Neural progenitor cell (in vitro differentiated cells): Measurements from ENCODE around the gene KCTD4. TPM values are rescaled to one million over a fixed set of nuclear protein-coding genes. Genes with fewer than 3 reads are reported as not detected.

ENCODE experiments used
- DNase-seq: peaks from one replicate; pipeline ENCODE4 v3.0.0-alpha.2; 2016; ENCODE audit warnings: low spot score
- H2AFZ ChIP-seq: fragments of 200-600 bp; sonication (generic); replicated peaks from 2 replicates; pipeline ENCODE4 v1.6.1; 2016; ENCODE audit warnings: antibody characterized with exemption
- H3F3A ChIP-seq: fragments of 200-600 bp; sonication (generic); 2 replicates; pipeline ENCODE4 v1.6.1; 2016; ENCODE audit warnings: antibody characterized with exemption, low read depth
- H3K27ac ChIP-seq: fragments of 200-600 bp; sonication (generic); 2 replicates; pipeline ENCODE4 v1.5.1; 2016; ENCODE audit warnings: mild to moderate bottlenecking
- H3K27me3 ChIP-seq: fragments of 200-600 bp; sonication (generic); 2 replicates; pipeline ENCODE4 v1.6.1; 2016; ENCODE audit warnings: mild to moderate bottlenecking, moderate library complexity
- H3K36me3 ChIP-seq: fragments of 200-600 bp; sonication (generic); 2 replicates; pipeline ENCODE4 v1.5.1; 2016
- H3K4me1 ChIP-seq: fragments of 200-600 bp; sonication (generic); 2 replicates; pipeline ENCODE4 v1.6.1; 2016; ENCODE audit warnings: mixed run types
- H3K4me2 ChIP-seq: fragments of 200-600 bp; sonication (generic); 2 replicates; pipeline ENCODE4 v1.6.1; 2016
- H3K4me3 ChIP-seq: fragments of 200-600 bp; sonication (generic); 2 replicates; pipeline ENCODE4 v1.5.1; 2016
- H3K79me2 ChIP-seq: fragments of 200-600 bp; sonication (generic); 2 replicates; pipeline ENCODE4 v1.6.1; 2016; ENCODE audit warnings: low read depth
- H3K9ac ChIP-seq: fragments of 200-600 bp; sonication (generic); 2 replicates; pipeline ENCODE4 v1.6.1; 2016
- H3K9me3 ChIP-seq: fragments of 200-600 bp; sonication (generic); 2 replicates; pipeline ENCODE4 v1.5.1; 2016; ENCODE audit warnings: low read depth
- H4K20me1 ChIP-seq: fragments of 200-600 bp; sonication (generic); 2 replicates; pipeline ENCODE4 v1.6.1; 2016; ENCODE audit warnings: low read depth
- H3K27ac Mint-ChIP-seq: 3 replicates; pipeline ENCODE4 v1.8.0; 2021; ENCODE audit warnings: mixed read lengths
- H3K27me3 Mint-ChIP-seq: 2 replicates; pipeline ENCODE4 v1.8.0; 2022; ENCODE audit warnings: low read depth, mild to moderate bottlenecking, inconsistent platforms, moderate library complexity, mixed read lengths; ENCODE audit not compliant: insufficient read depth
- H3K36me3 Mint-ChIP-seq: 3 replicates; pipeline ENCODE4 v1.8.0; 2021; ENCODE audit warnings: mixed read lengths
- H3K4me1 Mint-ChIP-seq: 3 replicates; pipeline ENCODE4 v1.8.0; 2021; ENCODE audit warnings: mixed read lengths
- H3K4me3 Mint-ChIP-seq: 3 replicates; pipeline ENCODE4 v1.8.0; 2021; ENCODE audit warnings: mild to moderate bottlenecking, moderate library complexity, mixed read lengths
- H3K9me3 Mint-ChIP-seq: 3 replicates; pipeline ENCODE4 v1.8.0; 2020; ENCODE audit warnings: mixed read lengths
- CTCF ChIP-seq: fragments of 200-600 bp; sonication (generic); IDR thresholded peaks from 2 replicates; pipeline ENCODE4 v1.5.1; 2017; ENCODE audit warnings: antibody characterized with exemption, mild to moderate bottlenecking
- EZH2 ChIP-seq: fragments of 200-600 bp; sonication (generic); IDR thresholded peaks from 2 replicates; pipeline ENCODE4 v1.6.1; 2017; ENCODE audit warnings: antibody characterized with exemption, mild to moderate bottlenecking, moderate library complexity
- EZH2phosphoT487 ChIP-seq: fragments of 200-600 bp; sonication (generic); IDR thresholded peaks from 2 replicates; pipeline ENCODE4 v1.6.1; 2017; ENCODE audit warnings: antibody characterized with exemption
- total RNA-seq: library from RNA; depleted of rRNA; stranded (reverse); fragments of >200 nt; gene quantifications from 2 replicates; pipeline ENCODE4 v1.2.3, GENCODE V29; 2015; ENCODE audit warnings: low replicate concordance

The KCTD4 gene
- total RNA-seq, 1 donor from 2014 or later: not detected

- Histone ChIP-seq H3K9ac (no peak overlapping the region), H2AFZ (no peak overlapping the region), H3K36me3 (no peaks in the 10 kb centered on the region), H3K27ac (no peak overlapping the region), H3F3A (no peaks in the 10 kb centered on the region), H3K79me2 (no peaks in the 10 kb centered on the region), H3K4me2 (no peak overlapping the region), H3K27me3 (no peaks in the 10 kb centered on the region), H3K4me3 (no peak overlapping the region), H3K9me3 (no peaks in the 10 kb centered on the region), H4K20me1 (no peaks in the 10 kb centered on the region), H3K4me1 (peaks cover 2% of the 10 kb centered on the region)
- no peak for TF ChIP-seq EZH2phosphoT487
- no peak for TF ChIP-seq CTCF
- TF ChIP-seq EZH2: no peak
- H3K27me3 Mint-ChIP-seq: no peaks in the 10 kb centered on the region
- DNase-seq: no peak
- peaks cover 7% of the 10 kb centered on the region for H3K36me3 Mint-ChIP-seq
- no peaks in the 10 kb centered on the region for H3K9me3 Mint-ChIP-seq
- no peak overlapping the region for H3K4me3 Mint-ChIP-seq
- H3K4me1 Mint-ChIP-seq: no peaks in the 10 kb centered on the region
- H3K27ac Mint-ChIP-seq: no peak overlapping the region
These were observed 1.1 kb downstream of the KCTD4 start for GRCh38 chr13:45199711-45200110.

- no peak for DNase-seq
- H3K27me3 Mint-ChIP-seq: no peaks in the 10 kb centered on the region
- H3K36me3 ChIP-seq: no peaks in the 10 kb centered on the region
- no peak overlapping the region for H3K9ac ChIP-seq
- H3K79me2 ChIP-seq: no peaks in the 10 kb centered on the region
- H3F3A ChIP-seq: peaks cover 4% of the 10 kb centered on the region
- H4K20me1 ChIP-seq: peaks cover 4% of the 10 kb centered on the region
- H3K4me1 ChIP-seq: peaks cover 7% of the 10 kb centered on the region
- no peak overlapping the region for H3K4me3 ChIP-seq
- H3K4me1 Mint-ChIP-seq: peaks cover 3% of the 10 kb centered on the region
- H3K27ac Mint-ChIP-seq: no peak overlapping the region
- H3K27me3 ChIP-seq: no peaks in the 10 kb centered on the region
- no peaks in the 10 kb centered on the region for H3K9me3 Mint-ChIP-seq
- H3K4me3 Mint-ChIP-seq: no peak overlapping the region
- peaks cover 7% of the 10 kb centered on the region for H3K36me3 Mint-ChIP-seq
- no peak for TF ChIP-seq EZH2
- no peak for TF ChIP-seq CTCF
- TF ChIP-seq EZH2phosphoT487: no peak
- no peak overlapping the region for H3K27ac ChIP-seq
- no peak overlapping the region for H3K4me2 ChIP-seq
- H3K9me3 ChIP-seq: no peaks in the 10 kb centered on the region
- no peak overlapping the region for H2AFZ ChIP-seq
These were observed 1.9 kb downstream of the KCTD4 start for GRCh38 chr13:45198924-45199323.

- peaks cover 11% of the 10 kb centered on the region for H4K20me1 ChIP-seq
- Mint-ChIP-seq H3K36me3 (peaks cover 7% of the 10 kb centered on the region), H3K4me3 (no peak overlapping the region), H3K9me3 (no peaks in the 10 kb centered on the region), H3K27me3 (no peaks in the 10 kb centered on the region), H3K27ac (no peak overlapping the region), H3K4me1 (peaks cover 3% of the 10 kb centered on the region)
- no peak overlapping the region for H3K9ac ChIP-seq
- no peak for TF ChIP-seq EZH2
- TF ChIP-seq EZH2phosphoT487: no peak
- TF ChIP-seq CTCF: no peak
- no peak overlapping the region for H3K27ac ChIP-seq
- peaks cover 16% of the 10 kb centered on the region for H3K4me1 ChIP-seq
- DNase-seq: no peak
- H3K27me3 ChIP-seq: no peaks in the 10 kb centered on the region
- H3K9me3 ChIP-seq: no peaks in the 10 kb centered on the region
- no peak overlapping the region for H3K4me3 ChIP-seq
- no peaks in the 10 kb centered on the region for H3K79me2 ChIP-seq
- no peak overlapping the region for H2AFZ ChIP-seq
- no peaks in the 10 kb centered on the region for H3K36me3 ChIP-seq
- H3K4me2 ChIP-seq: no peak overlapping the region
- peaks cover 10% of the 10 kb centered on the region for H3F3A ChIP-seq
These were observed 2.8 kb downstream of the KCTD4 start for GRCh38 chr13:45198041-45198440.
